PC-3 (cell line): ENCODE measurements around the gene PSORS1C2. TPM values are rescaled to one million over a fixed set of nuclear protein-coding genes. Genes with fewer than 3 reads are reported as not detected.

Source experiments
- ATAC-seq: fragments of 200-7000 bp; cut with Tn5 transposase; 2 replicates; pipeline ENCODE4 v1.9.1; 2020; ENCODE audit warnings: mild to moderate bottlenecking, moderate library complexity
- BruUV-seq: library from RNA; stranded (reverse); fragments of 400-500 nt; replicated peaks from 2 replicates; lab custom pipeline; 2021; lab: Mats Ljungman, UMichigan
- CTCF ChIA-PET: fragments of 300-600 bp; sonication (Branson Sonifier 250); formaldehyde crosslinking; loops from one replicate; lab custom pipeline; 2022; ENCODE audit warnings: antibody characterized with exemption; lab: Charles Lee
- POLR2A ChIA-PET: fragments of 300-600 bp; sonication (Branson Sonifier 250); formaldehyde crosslinking; loops from one replicate; lab custom pipeline; 2022; ENCODE audit warnings: antibody characterized with exemption; ENCODE audit not compliant: unreplicated experiment; lab: Charles Lee
- DNase-seq: peaks from one replicate; pipeline ENCODE4 v3.0.0-alpha.2; 2015
- H2AFZ ChIP-seq: fragments of 300-600 bp; sonication (generic); 2 replicates; pipeline ENCODE4 v1.6.0; 2016; ENCODE audit warnings: antibody characterized with exemption, low read length
- H3F3A ChIP-seq: fragments of 300-600 bp; sonication (generic); one replicate; pipeline ENCODE4 v1.6.0; 2017; ENCODE audit warnings: antibody characterized with exemption, low read length, control low read depth, mild to moderate bottlenecking; ENCODE audit not compliant: unreplicated experiment
- H3K27ac ChIP-seq: fragments of 300-600 bp; sonication (generic); 2 replicates; pipeline ENCODE4 v1.5.1; 2016; ENCODE audit warnings: mild to moderate bottlenecking, low read length
- H3K27me3 ChIP-seq: fragments of 300-600 bp; sonication (generic); 2 replicates; pipeline ENCODE4 v1.6.1; 2016; ENCODE audit warnings: low read length, mixed read lengths
- H3K36me3 ChIP-seq: fragments of 300-600 bp; sonication (generic); 2 replicates; pipeline ENCODE4 v1.6.1; 2016; ENCODE audit warnings: low read depth, mixed run types, low read length, mixed read lengths
- H3K4me1 ChIP-seq: fragments of 300-600 bp; sonication (generic); 2 replicates; pipeline ENCODE4 v1.5.1; 2016; ENCODE audit warnings: low read length; ENCODE audit not compliant: insufficient read depth
- H3K4me2 ChIP-seq: fragments of 300-600 bp; sonication (generic); 2 replicates; pipeline ENCODE4 v1.6.0; 2016; ENCODE audit warnings: low read length
- H3K4me3 ChIP-seq: fragments of 300-600 bp; sonication (generic); 2 replicates; pipeline ENCODE4 v1.5.1; 2016; ENCODE audit warnings: mild to moderate bottlenecking, low read length, mixed read lengths
- H3K79me2 ChIP-seq: fragments of 300-600 bp; sonication (generic); 2 replicates; pipeline ENCODE4 v1.6.1; 2017; ENCODE audit warnings: low read length, mixed read lengths
- H3K9ac ChIP-seq: fragments of 300-600 bp; sonication (generic); 2 replicates; pipeline ENCODE4 v1.6.0; 2016; ENCODE audit warnings: mild to moderate bottlenecking, low read length
- H3K9me2 ChIP-seq: fragments of 300-600 bp; sonication (generic); replicated peaks from 2 replicates; pipeline ENCODE4 v1.6.1; 2016; ENCODE audit warnings: mixed run types, low read length, mixed read lengths
- H3K9me3 ChIP-seq: fragments of 300-600 bp; sonication (generic); 2 replicates; pipeline ENCODE4 v1.6.1; 2016; ENCODE audit warnings: low read length, mixed read lengths
- H4K20me1 ChIP-seq: fragments of 300-600 bp; sonication (generic); 2 replicates; pipeline ENCODE4 v1.6.1; 2016; ENCODE audit warnings: low read length, mixed read lengths
- EZH2 ChIP-seq: fragments of 300-600 bp; sonication (generic); IDR thresholded peaks from one replicate; pipeline ENCODE4 v1.6.1; 2017; ENCODE audit warnings: antibody characterized with exemption, mild to moderate bottlenecking, low read length; ENCODE audit not compliant: unreplicated experiment
- EZH2phosphoT487 ChIP-seq: fragments of 300-600 bp; sonication (generic); IDR thresholded peaks from 2 replicates; pipeline ENCODE4 v1.6.1; 2018; ENCODE audit warnings: mild to moderate bottlenecking, antibody characterized with exemption, low read length, borderline replicate concordance
- intact Hi-C: fragments of 100-400 bp; cut with micrococcal nuclease; formaldehyde crosslinking; loops from 2 replicates; pipeline ENCODE4 v1.9.0; 2023
- total RNA-seq: library from RNA; depleted of rRNA; stranded (reverse); fragments of >200 nt; gene quantifications from 2 replicates; pipeline ENCODE4 v1.2.3, GENCODE V29; 2014
- TF ChIP-seq, protein P1 (sequence below): fragments of 300-600 bp; sonication (generic); conservative IDR thresholded peaks from 2 replicates; pipeline ENCODE4 v1.5.1; 2017; ENCODE audit warnings: antibody characterized with exemption, low read depth, mild to moderate bottlenecking, low read length

PSORS1C2 gene
- total RNA-seq, 1 experiment from 2014 or later, result not detected

DNA sequence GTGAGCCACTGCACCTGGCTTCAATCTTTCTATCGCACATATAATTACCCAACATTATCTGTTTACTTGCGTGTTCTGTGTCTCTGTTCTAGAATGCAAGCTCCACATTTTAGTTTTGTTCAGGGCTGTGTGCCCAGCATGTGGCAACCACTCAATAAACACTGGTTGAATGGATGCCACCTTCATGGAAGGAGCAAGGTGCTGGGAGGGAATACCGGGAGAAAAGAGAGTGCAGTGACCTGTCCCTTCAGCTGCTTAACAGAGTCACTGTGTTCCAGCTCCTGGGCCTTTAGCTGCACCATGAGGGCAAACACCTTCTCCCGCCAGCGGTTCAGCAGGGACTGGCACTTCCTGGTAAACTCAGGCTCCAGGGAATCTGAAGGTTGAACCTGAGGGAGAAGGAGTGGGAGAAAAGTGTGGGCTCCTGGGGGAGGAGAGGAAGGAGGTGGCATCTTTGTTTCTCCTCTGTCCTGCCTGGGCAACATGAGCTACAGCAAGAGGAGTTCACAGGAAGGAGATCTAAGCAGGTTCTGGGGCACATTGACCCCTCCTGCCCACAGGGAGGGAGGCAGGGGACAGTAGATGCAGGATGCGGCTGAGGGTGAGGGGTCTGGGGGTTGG, 11.1 kb upstream of the PSORS1C2 start:
- no peaks in the 10 kb centered on the region for H3K9me3 ChIP-seq
- H3K27me3 ChIP-seq, result no peaks in the 10 kb centered on the region
- H2AFZ ChIP-seq, result no peak overlapping the region
- H3K27ac ChIP-seq, result no peak overlapping the region
- ChIA-PET CTCF (no interaction called here), POLR2A (no interaction called here)
- TF ChIP-seq, protein P1, sequence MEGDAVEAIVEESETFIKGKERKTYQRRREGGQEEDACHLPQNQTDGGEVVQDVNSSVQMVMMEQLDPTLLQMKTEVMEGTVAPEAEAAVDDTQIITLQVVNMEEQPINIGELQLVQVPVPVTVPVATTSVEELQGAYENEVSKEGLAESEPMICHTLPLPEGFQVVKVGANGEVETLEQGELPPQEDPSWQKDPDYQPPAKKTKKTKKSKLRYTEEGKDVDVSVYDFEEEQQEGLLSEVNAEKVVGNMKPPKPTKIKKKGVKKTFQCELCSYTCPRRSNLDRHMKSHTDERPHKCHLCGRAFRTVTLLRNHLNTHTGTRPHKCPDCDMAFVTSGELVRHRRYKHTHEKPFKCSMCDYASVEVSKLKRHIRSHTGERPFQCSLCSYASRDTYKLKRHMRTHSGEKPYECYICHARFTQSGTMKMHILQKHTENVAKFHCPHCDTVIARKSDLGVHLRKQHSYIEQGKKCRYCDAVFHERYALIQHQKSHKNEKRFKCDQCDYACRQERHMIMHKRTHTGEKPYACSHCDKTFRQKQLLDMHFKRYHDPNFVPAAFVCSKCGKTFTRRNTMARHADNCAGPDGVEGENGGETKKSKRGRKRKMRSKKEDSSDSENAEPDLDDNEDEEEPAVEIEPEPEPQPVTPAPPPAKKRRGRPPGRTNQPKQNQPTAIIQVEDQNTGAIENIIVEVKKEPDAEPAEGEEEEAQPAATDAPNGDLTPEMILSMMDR, result no peak
- TF ChIP-seq EZH2 (no peak), EZH2phosphoT487 (no peak)
- no peaks in the 10 kb centered on the region for H3K4me1 ChIP-seq
- no peak overlapping the region for H3K9ac ChIP-seq
- H4K20me1 ChIP-seq, result no peaks in the 10 kb centered on the region
- intact Hi-C loops, result no loop called here
- H3K4me2 ChIP-seq, result no peak overlapping the region
- ATAC-seq, result no peak
- DNase-seq, result no peak
- H3K36me3 ChIP-seq, result no peaks in the 10 kb centered on the region
- H3K9me2 ChIP-seq, result no peaks in the 10 kb centered on the region
- no peaks in the 10 kb centered on the region for H3F3A ChIP-seq
- no peak overlapping the region for H3K4me3 ChIP-seq
- BruUV-seq, result no TSS peak
- no peaks in the 10 kb centered on the region for H3K79me2 ChIP-seq

DNA sequence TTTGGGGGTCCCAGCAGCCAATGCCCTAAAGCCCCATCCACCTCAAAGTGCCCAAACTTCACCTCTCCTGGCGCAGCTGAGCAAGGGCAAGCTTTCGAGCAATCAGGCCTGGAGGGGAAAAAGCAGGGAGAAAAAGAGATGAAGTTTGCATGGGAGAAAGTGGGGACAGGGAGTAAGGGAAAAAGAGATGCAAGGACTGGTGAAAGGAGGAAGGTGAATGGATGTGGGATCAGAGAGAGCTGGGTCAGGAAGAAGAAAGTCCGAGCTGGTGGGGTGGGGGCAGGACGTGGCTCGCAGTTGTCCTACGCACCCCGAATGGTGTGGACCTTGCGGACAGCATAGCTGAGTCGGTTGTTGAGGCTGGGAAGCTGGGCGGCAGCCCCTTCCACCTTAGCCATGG, 6.5 kb upstream of the PSORS1C2 start:
- ChIA-PET CTCF (no interaction called here), POLR2A (no interaction called here)
- Histone ChIP-seq H2AFZ (no peak overlapping the region), H3K4me1 (no peaks in the 10 kb centered on the region), H3K79me2 (no peaks in the 10 kb centered on the region), H3K9me2 (no peaks in the 10 kb centered on the region), H4K20me1 (no peaks in the 10 kb centered on the region), H3K4me3 (no peak overlapping the region), H3F3A (no peaks in the 10 kb centered on the region), H3K36me3 (no peaks in the 10 kb centered on the region), H3K27me3 (no peaks in the 10 kb centered on the region), H3K4me2 (no peak overlapping the region), H3K9ac (no peak overlapping the region), H3K27ac (no peak overlapping the region), H3K9me3 (no peaks in the 10 kb centered on the region)
- no TSS peak for BruUV-seq
- ATAC-seq (no peak), DNase-seq (no peak)
- TF ChIP-seq EZH2phosphoT487 (no peak), EZH2 (no peak)
- TF ChIP-seq, protein P1, result no peak
- intact Hi-C loops, result no loop called here

DNA sequence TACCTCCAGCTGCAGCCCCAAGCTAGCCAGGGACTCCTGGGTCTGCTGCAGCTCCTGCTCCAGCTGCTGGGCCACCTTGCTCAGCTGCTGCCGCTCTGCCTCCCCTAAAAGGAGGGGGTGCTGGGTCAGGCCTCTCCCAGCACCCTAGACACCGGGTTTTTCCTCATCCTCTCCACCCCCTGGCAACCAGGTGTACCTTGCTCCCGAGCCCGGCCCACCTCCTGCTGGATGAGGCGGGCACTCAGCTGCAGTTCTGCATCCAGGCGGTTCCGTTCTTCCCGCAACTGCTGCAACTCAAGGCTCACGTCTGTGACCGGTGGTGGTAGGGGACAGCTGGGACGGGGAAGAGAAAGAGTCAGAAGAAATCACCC, 6.1 kb upstream of the PSORS1C2 start:
- no peak for ATAC-seq
- POLR2A ChIA-PET, result no interaction called here
- no peak for DNase-seq

More for the DNA sequence above, 6.1 kb upstream of the PSORS1C2 start:
- Histone ChIP-seq H4K20me1 (no peaks in the 10 kb centered on the region), H3F3A (no peaks in the 10 kb centered on the region), H3K79me2 (no peaks in the 10 kb centered on the region), H3K36me3 (no peaks in the 10 kb centered on the region), H3K9me2 (no peaks in the 10 kb centered on the region), H2AFZ (no peak overlapping the region), H3K27ac (no peak overlapping the region), H3K4me2 (no peak overlapping the region), H3K4me3 (no peak overlapping the region), H3K4me1 (no peaks in the 10 kb centered on the region), H3K9ac (no peak overlapping the region), H3K27me3 (no peaks in the 10 kb centered on the region), H3K9me3 (no peaks in the 10 kb centered on the region)
- TF ChIP-seq, protein P1, result no peak
- TF ChIP-seq EZH2 (no peak), EZH2phosphoT487 (no peak)
- CTCF ChIA-PET, result no interaction called here
- intact Hi-C loops, result no loop called here
- TSS peak; percentile 10 for BruUV-seq
